Fibroblast of lung (primary cell): ENCODE measurements around the gene TRIM71.

Experiments used
- EZH2 ChIP-seq: IDR thresholded peaks from 2 replicates; pipeline ENCODE4 v1.5.1; 2012; ENCODE audit warnings: low read length, control low read depth, mild to moderate bottlenecking; ENCODE audit errors: missing control alignments
- TF ChIP-seq, protein P1 (sequence below), 2 donors: IDR thresholded peaks in 1 of 2; conservative IDR thresholded peaks in 1 of 2; 1 replicate in 1 of 2; 2 replicates in 1 of 2; pipeline ENCODE4 v1.5.1; 2011 to 2012; ENCODE audit warnings: low read length in 2 of 2, control low read depth in 1 of 2, inconsistent platforms in 1 of 2, low read depth in 1 of 2, mild to moderate bottlenecking in 1 of 2

DNA sequence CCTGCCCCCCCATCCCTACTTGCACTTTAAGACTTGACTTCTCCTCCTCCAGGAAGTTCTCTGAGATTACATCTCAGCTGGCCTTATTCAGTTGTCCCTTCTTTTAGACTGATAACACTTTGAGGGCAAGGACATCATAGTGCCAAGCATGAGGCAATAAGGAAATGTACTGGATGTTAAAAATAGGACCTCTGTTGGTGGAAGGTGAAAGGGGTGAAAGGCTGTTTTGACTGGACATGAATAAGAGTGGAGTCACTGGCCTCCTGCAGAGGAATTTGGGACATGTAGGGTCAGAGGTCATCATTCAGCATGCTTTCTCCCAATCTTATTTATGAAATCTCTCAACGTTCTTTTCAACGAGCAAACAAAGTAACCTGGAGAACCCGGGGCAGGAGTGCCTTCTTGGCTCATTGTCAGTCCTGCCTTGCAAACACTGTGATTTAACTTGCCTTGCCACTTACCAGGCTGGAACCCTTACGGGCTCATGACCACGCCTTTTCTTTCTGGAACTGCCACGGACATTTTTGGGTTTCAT is 38.6 kb downstream of the TRIM71 start:
- TF ChIP-seq, protein P1, sequence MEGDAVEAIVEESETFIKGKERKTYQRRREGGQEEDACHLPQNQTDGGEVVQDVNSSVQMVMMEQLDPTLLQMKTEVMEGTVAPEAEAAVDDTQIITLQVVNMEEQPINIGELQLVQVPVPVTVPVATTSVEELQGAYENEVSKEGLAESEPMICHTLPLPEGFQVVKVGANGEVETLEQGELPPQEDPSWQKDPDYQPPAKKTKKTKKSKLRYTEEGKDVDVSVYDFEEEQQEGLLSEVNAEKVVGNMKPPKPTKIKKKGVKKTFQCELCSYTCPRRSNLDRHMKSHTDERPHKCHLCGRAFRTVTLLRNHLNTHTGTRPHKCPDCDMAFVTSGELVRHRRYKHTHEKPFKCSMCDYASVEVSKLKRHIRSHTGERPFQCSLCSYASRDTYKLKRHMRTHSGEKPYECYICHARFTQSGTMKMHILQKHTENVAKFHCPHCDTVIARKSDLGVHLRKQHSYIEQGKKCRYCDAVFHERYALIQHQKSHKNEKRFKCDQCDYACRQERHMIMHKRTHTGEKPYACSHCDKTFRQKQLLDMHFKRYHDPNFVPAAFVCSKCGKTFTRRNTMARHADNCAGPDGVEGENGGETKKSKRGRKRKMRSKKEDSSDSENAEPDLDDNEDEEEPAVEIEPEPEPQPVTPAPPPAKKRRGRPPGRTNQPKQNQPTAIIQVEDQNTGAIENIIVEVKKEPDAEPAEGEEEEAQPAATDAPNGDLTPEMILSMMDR (conservative IDR thresholded peaks at IDR 0.05 in 1 of 2, IDR thresholded peaks at IDR 0.05 in 1 of 2; ENCODE audit: low read depth in 1 of 2, low read length in 2 of 2) = no peak
- TF ChIP-seq EZH2 = no peak
